Measurements from ENCODE around the gene ZZZ3. TPM values are rescaled to one million over a fixed set of nuclear protein-coding genes. Genes with fewer than 3 reads are reported as not detected.

The ZZZ3 gene
- total and polyA plus RNA-seq, 2 of the 13 experiments (the other 11 are each of a cell fraction or from before 2014, with no cell fraction given) = 18.1 to 50.2 TPM

GRCh38 chr1:77682460-77683159 is at the start of gene ZZZ3 (continued):
- TF ChIP-seq ZBTB44 (CRISPR knock-in tag; IDR thresholded peaks at IDR 0.05) (peak; percentile 21; the same call in 1 of the 2 replicates), SP5 (CRISPR knock-in tag; IDR thresholded peaks at IDR 0.05; ENCODE audit: borderline replicate concordance, low read depth) (no peak), PHF8 (CRISPR knock-in tag; IDR thresholded peaks at IDR 0.05) (peak; percentile 74), ZNF224 (CRISPR knock-in tag; IDR thresholded peaks at IDR 0.05) (no peak), ZNF468 (CRISPR knock-in tag; IDR thresholded peaks at IDR 0.05) (no peak), SNRNP70 (IDR thresholded peaks at IDR 0.05; ENCODE audit: low read depth, low read length) (no peak), EZH2 (conservative IDR thresholded peaks at IDR 0.05; ENCODE audit: low read depth, low read length) (no peak), KLF15 (CRISPR knock-in tag; IDR thresholded peaks at IDR 0.05; ENCODE audit: borderline replicate concordance) (no peak), ZNF572 (CRISPR knock-in tag; IDR thresholded peaks at IDR 0.05) (no peak), BRCA1 (CRISPR knock-in tag; IDR thresholded peaks at IDR 0.05) (no peak), TFAP4 (IDR thresholded peaks at IDR 0.05; ENCODE audit: borderline replicate concordance, low read depth) (0 out of 2 replicates have a peak, but pooled peaks have one; percentile 9), YEATS2 (CRISPR knock-in tag; IDR thresholded peaks at IDR 0.05; ENCODE audit: borderline replicate concordance) (peak; percentile 90), MAZ (IDR thresholded peaks at IDR 0.05; ENCODE audit: borderline replicate concordance, low read depth, low read length) (peak; percentile 13; the same call in 1 of the 2 replicates), MAZ (CRISPR knock-in tag; IDR thresholded peaks at IDR 0.05; ENCODE audit: low read depth) (peak; percentile 84), TEAD3 (CRISPR knock-in tag; optimal IDR thresholded peaks at IDR 0.05; ENCODE audit: borderline replicate concordance) (no peak), TAF1 (CRISPR knock-in tag; IDR thresholded peaks at IDR 0.05) (peak; percentile 89), ZFX (CRISPR knock-in tag; IDR thresholded peaks at IDR 0.05; ENCODE audit: low read depth) (peak; percentile 63; the same call in 1 of the 2 replicates), ZNF878 (CRISPR knock-in tag; IDR thresholded peaks at IDR 0.05) (0 out of 2 replicates have a peak, but pooled peaks have one; percentile 45), MXI1 (IDR thresholded peaks at IDR 0.05; ENCODE audit: borderline replicate concordance, low read depth, low read length) (peak; percentile 68; the same call in 1 of the 3 replicates), RFXANK (CRISPR knock-in tag; IDR thresholded peaks at IDR 0.05) (no peak), REPIN1 (CRISPR knock-in tag; IDR thresholded peaks at IDR 0.05; ENCODE audit: borderline replicate concordance, low read depth) (peak; percentile 18), MAF1 (CRISPR knock-in tag; IDR thresholded peaks at IDR 0.05; ENCODE audit: borderline replicate concordance) (no peak; the same call in 1 of the 2 replicates)
- TF ChIP-seq, protein P1, sequence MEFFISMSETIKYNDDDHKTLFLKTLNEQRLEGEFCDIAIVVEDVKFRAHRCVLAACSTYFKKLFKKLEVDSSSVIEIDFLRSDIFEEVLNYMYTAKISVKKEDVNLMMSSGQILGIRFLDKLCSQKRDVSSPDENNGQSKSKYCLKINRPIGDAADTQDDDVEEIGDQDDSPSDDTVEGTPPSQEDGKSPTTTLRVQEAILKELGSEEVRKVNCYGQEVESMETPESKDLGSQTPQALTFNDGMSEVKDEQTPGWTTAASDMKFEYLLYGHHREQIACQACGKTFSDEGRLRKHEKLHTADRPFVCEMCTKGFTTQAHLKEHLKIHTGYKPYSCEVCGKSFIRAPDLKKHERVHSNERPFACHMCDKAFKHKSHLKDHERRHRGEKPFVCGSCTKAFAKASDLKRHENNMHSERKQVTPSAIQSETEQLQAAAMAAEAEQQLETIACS (CRISPR knock-in tag; IDR thresholded peaks at IDR 0.05) = peak; percentile 98
- TF ChIP-seq, protein P2, sequence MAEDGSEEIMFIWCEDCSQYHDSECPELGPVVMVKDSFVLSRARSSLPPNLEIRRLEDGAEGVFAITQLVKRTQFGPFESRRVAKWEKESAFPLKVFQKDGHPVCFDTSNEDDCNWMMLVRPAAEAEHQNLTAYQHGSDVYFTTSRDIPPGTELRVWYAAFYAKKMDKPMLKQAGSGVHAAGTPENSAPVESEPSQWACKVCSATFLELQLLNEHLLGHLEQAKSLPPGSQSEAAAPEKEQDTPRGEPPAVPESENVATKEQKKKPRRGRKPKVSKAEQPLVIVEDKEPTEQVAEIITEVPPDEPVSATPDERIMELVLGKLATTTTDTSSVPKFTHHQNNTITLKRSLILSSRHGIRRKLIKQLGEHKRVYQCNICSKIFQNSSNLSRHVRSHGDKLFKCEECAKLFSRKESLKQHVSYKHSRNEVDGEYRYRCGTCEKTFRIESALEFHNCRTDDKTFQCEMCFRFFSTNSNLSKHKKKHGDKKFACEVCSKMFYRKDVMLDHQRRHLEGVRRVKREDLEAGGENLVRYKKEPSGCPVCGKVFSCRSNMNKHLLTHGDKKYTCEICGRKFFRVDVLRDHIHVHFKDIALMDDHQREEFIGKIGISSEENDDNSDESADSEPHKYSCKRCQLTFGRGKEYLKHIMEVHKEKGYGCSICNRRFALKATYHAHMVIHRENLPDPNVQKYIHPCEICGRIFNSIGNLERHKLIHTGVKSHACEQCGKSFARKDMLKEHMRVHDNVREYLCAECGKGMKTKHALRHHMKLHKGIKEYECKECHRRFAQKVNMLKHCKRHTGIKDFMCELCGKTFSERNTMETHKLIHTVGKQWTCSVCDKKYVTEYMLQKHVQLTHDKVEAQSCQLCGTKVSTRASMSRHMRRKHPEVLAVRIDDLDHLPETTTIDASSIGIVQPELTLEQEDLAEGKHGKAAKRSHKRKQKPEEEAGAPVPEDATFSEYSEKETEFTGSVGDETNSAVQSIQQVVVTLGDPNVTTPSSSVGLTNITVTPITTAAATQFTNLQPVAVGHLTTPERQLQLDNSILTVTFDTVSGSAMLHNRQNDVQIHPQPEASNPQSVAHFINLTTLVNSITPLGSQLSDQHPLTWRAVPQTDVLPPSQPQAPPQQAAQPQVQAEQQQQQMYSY (CRISPR knock-in tag; IDR thresholded peaks at IDR 0.05) = no peak; the same call in 1 of the 2 replicates

Measured in HepG2 (cell line).